ENCODE measurements around the gene OXLD1. TPM values are rescaled to one million over a fixed set of nuclear protein-coding genes. Genes with fewer than 3 reads are reported as not detected.

OXLD1 gene
- polyA plus RNA-seq, 1 of the 3 experiments (the other 2 are of a cell fraction), result 103 TPM

DNA sequence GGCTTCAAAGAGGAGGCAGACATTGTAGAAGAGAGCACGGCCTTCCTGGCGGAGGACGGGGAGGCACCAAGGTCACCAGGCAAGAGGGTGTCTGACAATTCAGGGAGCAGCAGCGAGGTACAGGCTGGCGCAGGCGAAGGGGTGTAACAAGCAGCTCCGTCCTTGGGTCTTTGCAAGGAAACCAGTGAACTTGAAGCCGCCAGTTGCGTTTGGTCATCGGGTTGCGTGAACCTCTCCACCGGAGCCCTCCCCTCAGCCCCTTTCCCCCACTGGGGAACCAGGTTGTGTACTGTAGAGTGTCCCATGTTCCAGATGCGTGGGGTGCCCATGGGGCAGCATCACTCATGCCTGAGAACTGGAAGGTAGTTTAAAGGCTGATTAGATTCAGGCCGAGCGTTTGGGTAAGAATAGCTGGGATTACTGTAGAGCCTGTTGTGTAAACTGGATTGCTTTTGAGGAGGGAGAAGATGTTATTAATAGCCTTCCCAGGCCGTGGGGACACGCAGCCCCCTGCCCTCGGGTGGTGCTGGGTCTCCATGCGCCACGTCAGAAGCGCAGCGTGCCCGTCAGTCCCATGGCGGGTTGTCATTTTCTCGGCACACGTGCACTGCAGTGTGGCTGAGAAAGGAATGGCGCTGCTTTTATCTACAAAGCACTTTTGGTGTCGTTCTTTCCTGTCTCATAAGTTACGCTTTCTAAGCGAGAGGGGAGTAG lies 39.3 kb upstream of the OXLD1 start:
- Histone ChIP-seq H3K9me2 (no peaks in the 10 kb centered on the region), H2AFZ (ENCODE audit: low read depth) (no peak overlapping the region), H3K4me3 (ENCODE audit: low read depth in 2 of 2, low read length in 1 of 2) (no peak overlapping the region), H3F3A (replicated peaks; ENCODE audit: insufficient read depth) (peaks cover 65% of the 10 kb centered on the region), H3K79me2 (ENCODE audit: insufficient read depth) (peaks cover 56% of the 10 kb centered on the region), H3K27ac (ENCODE audit: low read depth in 2 of 2, low read length in 1 of 2) (no peak overlapping the region), H3K4me2 (no peak overlapping the region), H4K20me1 (ENCODE audit: insufficient read depth) (peaks cover 17% of the 10 kb centered on the region), H3K4me1 (ENCODE audit: control insufficient read depth in 1 of 2, insufficient read depth in 2 of 2, low read depth in 1 of 2, low read length in 1 of 2) (peaks cover 15 to 31% of the 10 kb centered on the region in 2 experiments; a peak in 3 of 4 replicates), H3K36me3 (replicated peaks in 1 of 2; ENCODE audit: control insufficient read depth in 1 of 2, insufficient read depth in 2 of 2, low read length in 1 of 2) (peaks cover 46 to 48% of the 10 kb centered on the region in 2 experiments), H3K27me3 (ENCODE audit: insufficient read depth) (no peaks in the 10 kb centered on the region), H3K9me3 (no peaks in the 10 kb centered on the region), H3K9ac (no peak overlapping the region)
- TF ChIP-seq JUND (IDR thresholded peaks at IDR 0.05) (no peak), RCOR1 (IDR thresholded peaks at IDR 0.05; ENCODE audit: low read length) (no peak), SMC3 (IDR thresholded peaks at IDR 0.05; ENCODE audit: low read depth, low read length) (no peak), MEF2A (IDR thresholded peaks at IDR 0.05; ENCODE audit: borderline replicate concordance, low read depth) (no peak), RXRA (IDR thresholded peaks at IDR 0.05; ENCODE audit: borderline replicate concordance, low read depth) (no peak), GABPA (IDR thresholded peaks at IDR 0.05; ENCODE audit: low read depth) (no peak), GATA2 (CRISPR knock-in tag; IDR thresholded peaks at IDR 0.05) (no peak), POLR2AphosphoS5 (IDR thresholded peaks at IDR 0.05; ENCODE audit: low read depth, low read length) (no peak), EP300 (IDR thresholded peaks at IDR 0.05; ENCODE audit: borderline replicate concordance in 1 of 2, low read depth in 1 of 2, low read length in 1 of 2) (no peak), MXI1 (IDR thresholded peaks at IDR 0.05; ENCODE audit: low read depth, low read length) (no peak), RFX5 (IDR thresholded peaks at IDR 0.05; ENCODE audit: low read length) (no peak), TAF1 (IDR thresholded peaks at IDR 0.05; ENCODE audit: borderline replicate concordance, low read depth, low read length) (no peak), NFIC (IDR thresholded peaks at IDR 0.05; ENCODE audit: borderline replicate concordance) (no peak)
- TF ChIP-seq, protein P1, sequence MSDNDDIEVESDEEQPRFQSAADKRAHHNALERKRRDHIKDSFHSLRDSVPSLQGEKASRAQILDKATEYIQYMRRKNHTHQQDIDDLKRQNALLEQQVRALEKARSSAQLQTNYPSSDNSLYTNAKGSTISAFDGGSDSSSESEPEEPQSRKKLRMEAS (IDR thresholded peaks at IDR 0.05; ENCODE audit: low read depth), result no peak
- TF ChIP-seq, protein P2, sequence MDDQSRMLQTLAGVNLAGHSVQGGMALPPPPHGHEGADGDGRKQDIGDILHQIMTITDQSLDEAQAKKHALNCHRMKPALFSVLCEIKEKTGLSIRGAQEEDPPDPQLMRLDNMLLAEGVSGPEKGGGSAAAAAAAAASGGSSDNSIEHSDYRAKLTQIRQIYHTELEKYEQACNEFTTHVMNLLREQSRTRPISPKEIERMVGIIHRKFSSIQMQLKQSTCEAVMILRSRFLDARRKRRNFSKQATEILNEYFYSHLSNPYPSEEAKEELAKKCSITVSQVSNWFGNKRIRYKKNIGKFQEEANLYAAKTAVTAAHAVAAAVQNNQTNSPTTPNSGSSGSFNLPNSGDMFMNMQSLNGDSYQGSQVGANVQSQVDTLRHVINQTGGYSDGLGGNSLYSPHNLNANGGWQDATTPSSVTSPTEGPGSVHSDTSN (IDR thresholded peaks at IDR 0.05), result no peak
- TF ChIP-seq, protein P3, sequence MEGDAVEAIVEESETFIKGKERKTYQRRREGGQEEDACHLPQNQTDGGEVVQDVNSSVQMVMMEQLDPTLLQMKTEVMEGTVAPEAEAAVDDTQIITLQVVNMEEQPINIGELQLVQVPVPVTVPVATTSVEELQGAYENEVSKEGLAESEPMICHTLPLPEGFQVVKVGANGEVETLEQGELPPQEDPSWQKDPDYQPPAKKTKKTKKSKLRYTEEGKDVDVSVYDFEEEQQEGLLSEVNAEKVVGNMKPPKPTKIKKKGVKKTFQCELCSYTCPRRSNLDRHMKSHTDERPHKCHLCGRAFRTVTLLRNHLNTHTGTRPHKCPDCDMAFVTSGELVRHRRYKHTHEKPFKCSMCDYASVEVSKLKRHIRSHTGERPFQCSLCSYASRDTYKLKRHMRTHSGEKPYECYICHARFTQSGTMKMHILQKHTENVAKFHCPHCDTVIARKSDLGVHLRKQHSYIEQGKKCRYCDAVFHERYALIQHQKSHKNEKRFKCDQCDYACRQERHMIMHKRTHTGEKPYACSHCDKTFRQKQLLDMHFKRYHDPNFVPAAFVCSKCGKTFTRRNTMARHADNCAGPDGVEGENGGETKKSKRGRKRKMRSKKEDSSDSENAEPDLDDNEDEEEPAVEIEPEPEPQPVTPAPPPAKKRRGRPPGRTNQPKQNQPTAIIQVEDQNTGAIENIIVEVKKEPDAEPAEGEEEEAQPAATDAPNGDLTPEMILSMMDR (IDR thresholded peaks at IDR 0.05), result no peak
- POLR2A ChIA-PET, result no interaction called here
- CTCF ChIA-PET, result interaction anchor here (0.9 to 1.4 kb wide), 3 partner anchors 22 to 325 kb away, joined by 3 to 5 read pairs (median 4); partner anchors contain the start of genes ARL16 and HGS
- 95% methylated on average over 30 of the region's 30 CpGs for WGBS (ENCODE audit: low lambda C conversion rate)
- DNase-seq, result no peak
